ACC112 (cell line): ENCODE data around the gene ARID1B.
A peak's percentile ranks its signal among the peaks of the same experiment; 100 is the strongest.

Experiments
- H2AFZ ChIP-seq: fragments of 200-600 bp; sonication (generic); one replicate; pipeline ENCODE4 v1.6.0; 2017; ENCODE audit warnings: antibody characterized with exemption, low read length; ENCODE audit not compliant: unreplicated experiment
- H3K27ac ChIP-seq: fragments of 200-600 bp; sonication (generic); 2 replicates; pipeline ENCODE4 v1.5.1; 2014; ENCODE audit warnings: low read depth, mild to moderate bottlenecking, antibody characterized with exemption, low read length, moderate library complexity
- H3K27me3 ChIP-seq: fragments of 200-600 bp; sonication (generic); 2 replicates; pipeline ENCODE4 v1.6.1; 2014; ENCODE audit warnings: mild to moderate bottlenecking, antibody characterized with exemption, low read length, moderate library complexity, mixed read lengths; ENCODE audit not compliant: insufficient read depth
- H3K36me3 ChIP-seq: fragments of 200-600 bp; sonication (generic); 2 replicates; pipeline ENCODE4 v1.6.1; 2016; ENCODE audit warnings: mild to moderate bottlenecking, antibody characterized with exemption, low read length, moderate library complexity, mixed read lengths; ENCODE audit not compliant: insufficient read depth
- H3K4me1 ChIP-seq: fragments of 200-600 bp; sonication (generic); one replicate; pipeline ENCODE4 v1.6.1; 2016; ENCODE audit warnings: low read length, mixed read lengths; ENCODE audit not compliant: insufficient read depth, unreplicated experiment, control insufficient read depth
- H3K4me3 ChIP-seq: fragments of 200-600 bp; sonication (generic); 2 replicates; pipeline ENCODE4 v1.5.1; 2014; ENCODE audit warnings: mild to moderate bottlenecking, low read depth, low read length
- H3K79me2 ChIP-seq: fragments of 200-600 bp; sonication (generic); one replicate; pipeline ENCODE4 v1.6.0; 2016; ENCODE audit warnings: low read length; ENCODE audit not compliant: control insufficient read depth, unreplicated experiment, insufficient read depth

ARID1B gene

GRCh38 chr6:157005940-157006339 lies 228.8 kb downstream of the ARID1B start:
- no peaks in the 10 kb centered on the region for H3K36me3 ChIP-seq
- no peak overlapping the region for H3K4me3 ChIP-seq
- no peak overlapping the region for H3K27ac ChIP-seq
- H2AFZ ChIP-seq, result no peak overlapping the region
- H3K79me2 ChIP-seq, result peaks cover 38% of the 10 kb centered on the region
- no peaks in the 10 kb centered on the region for H3K4me1 ChIP-seq
- no peaks in the 10 kb centered on the region for H3K27me3 ChIP-seq

GRCh38 chr6:157008568-157008967 lies 231.4 kb downstream of the ARID1B start:
- Histone ChIP-seq H3K4me1 (no peaks in the 10 kb centered on the region), H3K27me3 (no peaks in the 10 kb centered on the region), H3K27ac (no peak overlapping the region), H3K36me3 (no peaks in the 10 kb centered on the region), H3K79me2 (peaks cover 40% of the 10 kb centered on the region), H2AFZ (no peak overlapping the region), H3K4me3 (no peak overlapping the region)

- Histone ChIP-seq H3K27ac (no peak overlapping the region), H3K79me2 (peaks cover 47% of the 10 kb centered on the region), H3K27me3 (no peaks in the 10 kb centered on the region), H2AFZ (no peak overlapping the region), H3K36me3 (no peaks in the 10 kb centered on the region), H3K4me1 (no peaks in the 10 kb centered on the region), H3K4me3 (no peak overlapping the region)
Measured at GRCh38 chr6:157012355-157012754, 235.2 kb downstream of the ARID1B start.

- Histone ChIP-seq H3K27me3 (no peaks in the 10 kb centered on the region), H3K79me2 (peaks cover 51% of the 10 kb centered on the region), H2AFZ (no peak overlapping the region), H3K36me3 (no peaks in the 10 kb centered on the region), H3K4me3 (no peak overlapping the region), H3K27ac (no peak overlapping the region), H3K4me1 (peaks cover 6% of the 10 kb centered on the region)
Measured at GRCh38 chr6:157013649-157014304, 236.6 kb downstream of the ARID1B start.

GRCh38 chr6:157014871-157015270 lies 237.7 kb downstream of the ARID1B start:
- H3K4me1 ChIP-seq, result peaks cover 15% of the 10 kb centered on the region
- H3K27me3 ChIP-seq, result no peaks in the 10 kb centered on the region
- H3K36me3 ChIP-seq, result no peaks in the 10 kb centered on the region
- no peak overlapping the region for H2AFZ ChIP-seq
- H3K27ac ChIP-seq, result no peak overlapping the region
- peaks cover 53% of the 10 kb centered on the region for H3K79me2 ChIP-seq
- H3K4me3 ChIP-seq, result no peak overlapping the region

GRCh38 chr6:157017022-157017421 lies 239.8 kb downstream of the ARID1B start:
- no peak overlapping the region for H2AFZ ChIP-seq
- H3K4me1 ChIP-seq, result peaks cover 16% of the 10 kb centered on the region
- no peaks in the 10 kb centered on the region for H3K27me3 ChIP-seq
- no peak overlapping the region for H3K4me3 ChIP-seq
- peaks cover 48% of the 10 kb centered on the region for H3K79me2 ChIP-seq
- no peaks in the 10 kb centered on the region for H3K36me3 ChIP-seq
- no peak overlapping the region for H3K27ac ChIP-seq

- H3K79me2 ChIP-seq, result peaks cover 50% of the 10 kb centered on the region
- no peaks in the 10 kb centered on the region for H3K36me3 ChIP-seq
- no peak overlapping the region for H3K4me3 ChIP-seq
- H3K27me3 ChIP-seq, result no peaks in the 10 kb centered on the region
- peaks cover 23% of the 10 kb centered on the region for H3K4me1 ChIP-seq
- no peak overlapping the region for H3K27ac ChIP-seq
- H2AFZ ChIP-seq, result no peak overlapping the region
Measured at GRCh38 chr6:157017861-157018260, 240.7 kb downstream of the ARID1B start.

- H3K4me3 ChIP-seq, result peak overlapping the region; percentile 95
- H3K4me1 ChIP-seq, result peaks cover 26% of the 10 kb centered on the region
- H2AFZ ChIP-seq, result no peak overlapping the region
- no peaks in the 10 kb centered on the region for H3K36me3 ChIP-seq
- H3K27me3 ChIP-seq, result no peaks in the 10 kb centered on the region
- H3K79me2 ChIP-seq, result peaks cover 57% of the 10 kb centered on the region
- H3K27ac ChIP-seq, result 0 out of 2 replicates have a peak overlapping the region, but pooled peaks have one; percentile 98
Measured at GRCh38 chr6:157019115-157019641, 242.0 kb downstream of the ARID1B start.

- peak overlapping the region; percentile 95 for H3K4me3 ChIP-seq
- peak overlapping the region; percentile 39 for H2AFZ ChIP-seq
- peak overlapping the region; percentile 98 for H3K27ac ChIP-seq
- H3K79me2 ChIP-seq, result peaks cover 63% of the 10 kb centered on the region
- no peaks in the 10 kb centered on the region for H3K36me3 ChIP-seq
- no peaks in the 10 kb centered on the region for H3K27me3 ChIP-seq
- H3K4me1 ChIP-seq, result peaks cover 26% of the 10 kb centered on the region
Measured at GRCh38 chr6:157019733-157020132, 242.6 kb downstream of the ARID1B start.

GRCh38 chr6:157020398-157020797 lies 243.2 kb downstream of the ARID1B start:
- H3K4me1 ChIP-seq, result peaks cover 26% of the 10 kb centered on the region
- H3K27ac ChIP-seq, result peak overlapping the region; percentile 98
- H3K4me3 ChIP-seq, result peak overlapping the region; percentile 95
- H2AFZ ChIP-seq, result peak overlapping the region; percentile 43
- no peaks in the 10 kb centered on the region for H3K36me3 ChIP-seq
- peaks cover 62% of the 10 kb centered on the region for H3K79me2 ChIP-seq
- H3K27me3 ChIP-seq, result no peaks in the 10 kb centered on the region

- H3K36me3 ChIP-seq, result no peaks in the 10 kb centered on the region
- H3K27me3 ChIP-seq, result no peaks in the 10 kb centered on the region
- H2AFZ ChIP-seq, result peak overlapping the region; percentile 81
- H3K4me3 ChIP-seq, result peak overlapping the region; percentile 95
- H3K27ac ChIP-seq, result peak overlapping the region; percentile 98
- H3K79me2 ChIP-seq, result peaks cover 56% of the 10 kb centered on the region
- H3K4me1 ChIP-seq, result peaks cover 26% of the 10 kb centered on the region
Measured at GRCh38 chr6:157020881-157021343, 243.7 kb downstream of the ARID1B start.
